NCI-H226 (cell line): ENCODE measurements around the gene CEP164.
A peak's percentile ranks its signal among the peaks of the same experiment; 100 is the strongest.

Experiments
- DNase-seq: peaks from one replicate; pipeline ENCODE4 v3.0.0-alpha.2; 2015

CEP164 gene

GRCh38 chr11:117327567-117328374, at the start of gene CEP164:
Gene CEP164 (plus strand): TSS chr11:117327854. CDS start chr11:117338587, 10,733 bp downstream.
- DNase-seq = peak; percentile 97

GRCh38 chr11:117278347-117278746, 49.3 kb upstream of the CEP164 start:
- no peak for DNase-seq

GRCh38 chr11:117279711-117280376, 47.8 kb upstream of the CEP164 start:
- peak; percentile 80 for DNase-seq

GRCh38 chr11:117281159-117281558, 46.5 kb upstream of the CEP164 start:
- DNase-seq = peak; percentile 100

- no peak for DNase-seq
Observed at GRCh38 chr11:117281869-117282268, 45.8 kb upstream of the CEP164 start.

GRCh38 chr11:117282956-117283355, 44.7 kb upstream of the CEP164 start:
- DNase-seq = no peak

- no peak for DNase-seq
Observed at GRCh38 chr11:117284053-117284452, 43.6 kb upstream of the CEP164 start.

GRCh38 chr11:117286588-117286987, 41.1 kb upstream of the CEP164 start:
- no peak for DNase-seq

- no peak for DNase-seq
Observed at GRCh38 chr11:117287668-117288067, 40.0 kb upstream of the CEP164 start.

- no peak for DNase-seq
Observed at GRCh38 chr11:117289795-117290194, 37.9 kb upstream of the CEP164 start.

GRCh38 chr11:117290809-117291396, 36.8 kb upstream of the CEP164 start, which contains the start of gene BACE1-AS:
Gene BACE1-AS (plus strand): TSS chr11:117291346.
- DNase-seq = no peak

GRCh38 chr11:117292616-117293015, 35.0 kb upstream of the CEP164 start:
- no peak for DNase-seq

GRCh38 chr11:117295438-117296137, 32.1 kb upstream of the CEP164 start:
- no peak for DNase-seq

- no peak for DNase-seq
Observed at GRCh38 chr11:117296881-117297280, 30.8 kb upstream of the CEP164 start.

- no peak for DNase-seq
Observed at GRCh38 chr11:117298195-117298594, 29.5 kb upstream of the CEP164 start.

GRCh38 chr11:117299351-117300282, 28.0 kb upstream of the CEP164 start:
- DNase-seq = no peak

GRCh38 chr11:117300283-117300663, 27.4 kb upstream of the CEP164 start:
- no peak for DNase-seq

- no peak for DNase-seq
Observed at GRCh38 chr11:117300773-117301172, 26.9 kb upstream of the CEP164 start.

GRCh38 chr11:117302228-117302627, 25.4 kb upstream of the CEP164 start:
- no peak for DNase-seq

- DNase-seq = no peak
Observed at GRCh38 chr11:117303101-117303500, 24.6 kb upstream of the CEP164 start.

GRCh38 chr11:117303646-117304315, 23.9 kb upstream of the CEP164 start:
- no peak for DNase-seq
